ENCODE data around the gene RBM22.

DNA sequence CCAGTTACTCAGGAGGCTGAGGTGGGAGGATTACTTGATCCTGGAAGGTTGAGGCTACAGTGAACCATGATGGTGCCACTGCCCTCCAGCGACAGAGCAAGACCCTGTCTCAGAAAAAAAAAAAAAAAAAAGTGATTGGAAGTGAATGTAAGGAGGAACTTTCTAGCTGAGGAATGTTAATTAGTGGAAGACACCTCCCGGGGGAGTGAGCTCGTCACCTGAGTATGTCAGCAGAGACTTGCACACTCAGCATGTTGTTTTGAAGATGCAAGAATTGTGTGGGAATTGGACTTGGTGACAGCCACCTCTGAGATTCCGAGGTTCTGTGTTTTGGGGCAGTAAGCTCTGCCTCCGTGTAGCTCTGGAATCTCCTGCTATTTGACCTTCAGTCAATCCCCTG is 56.8 kb downstream of the RBM22 start:
- TF ChIP-seq CTCF (IDR thresholded peaks at IDR 0.05) (no peak), POLR2A (IDR thresholded peaks at IDR 0.05) (no peak), POLR2AphosphoS5 (IDR thresholded peaks at IDR 0.05) (no peak), EP300 (IDR thresholded peaks at IDR 0.05) (no peak)
